ENCODE results near the gene CDK2AP2.
"Not testable (repeated sequence)": the region's sequence is repeated elsewhere in the genome, so short reads cannot be mapped to it uniquely, and the experiment has no call there.

CDK2AP2 gene

GRCh38 chr11:67468056-67468455 is 39.9 kb downstream of the CDK2AP2 start:
- no peak for ATAC-seq
- TF ChIP-seq ESRRG (CRISPR knock-in tag; IDR thresholded peaks at IDR 0.05) (no peak), GLIS3 (CRISPR knock-in tag; IDR thresholded peaks at IDR 0.05) (no peak), ZFP30 (CRISPR knock-in tag; IDR thresholded peaks at IDR 0.05) (no peak), ZC3H10 (CRISPR knock-in tag; IDR thresholded peaks at IDR 0.05) (no peak), PPARA (CRISPR knock-in tag; IDR thresholded peaks at IDR 0.05; ENCODE audit: borderline replicate concordance) (no peak), PATZ1 (CRISPR knock-in tag; IDR thresholded peaks at IDR 0.05; ENCODE audit: borderline replicate concordance) (no peak), SNAI2 (CRISPR knock-in tag; IDR thresholded peaks at IDR 0.05) (no peak), CREB5 (CRISPR knock-in tag; IDR thresholded peaks at IDR 0.05; ENCODE audit: low read depth) (no peak), CSDC2 (CRISPR knock-in tag; IDR thresholded peaks at IDR 0.05) (no peak), ZFP3 (CRISPR knock-in tag; IDR thresholded peaks at IDR 0.05) (no peak), BACH2 (CRISPR knock-in tag; IDR thresholded peaks at IDR 0.05; ENCODE audit: borderline replicate concordance) (no peak), ZNF565 (CRISPR knock-in tag; conservative IDR thresholded peaks at IDR 0.05; ENCODE audit: low read depth) (no peak), TOX (CRISPR knock-in tag; IDR thresholded peaks at IDR 0.05; ENCODE audit: borderline replicate concordance) (no peak), RARB (CRISPR knock-in tag; IDR thresholded peaks at IDR 0.05) (no peak)
- TF ChIP-seq, protein P1, sequence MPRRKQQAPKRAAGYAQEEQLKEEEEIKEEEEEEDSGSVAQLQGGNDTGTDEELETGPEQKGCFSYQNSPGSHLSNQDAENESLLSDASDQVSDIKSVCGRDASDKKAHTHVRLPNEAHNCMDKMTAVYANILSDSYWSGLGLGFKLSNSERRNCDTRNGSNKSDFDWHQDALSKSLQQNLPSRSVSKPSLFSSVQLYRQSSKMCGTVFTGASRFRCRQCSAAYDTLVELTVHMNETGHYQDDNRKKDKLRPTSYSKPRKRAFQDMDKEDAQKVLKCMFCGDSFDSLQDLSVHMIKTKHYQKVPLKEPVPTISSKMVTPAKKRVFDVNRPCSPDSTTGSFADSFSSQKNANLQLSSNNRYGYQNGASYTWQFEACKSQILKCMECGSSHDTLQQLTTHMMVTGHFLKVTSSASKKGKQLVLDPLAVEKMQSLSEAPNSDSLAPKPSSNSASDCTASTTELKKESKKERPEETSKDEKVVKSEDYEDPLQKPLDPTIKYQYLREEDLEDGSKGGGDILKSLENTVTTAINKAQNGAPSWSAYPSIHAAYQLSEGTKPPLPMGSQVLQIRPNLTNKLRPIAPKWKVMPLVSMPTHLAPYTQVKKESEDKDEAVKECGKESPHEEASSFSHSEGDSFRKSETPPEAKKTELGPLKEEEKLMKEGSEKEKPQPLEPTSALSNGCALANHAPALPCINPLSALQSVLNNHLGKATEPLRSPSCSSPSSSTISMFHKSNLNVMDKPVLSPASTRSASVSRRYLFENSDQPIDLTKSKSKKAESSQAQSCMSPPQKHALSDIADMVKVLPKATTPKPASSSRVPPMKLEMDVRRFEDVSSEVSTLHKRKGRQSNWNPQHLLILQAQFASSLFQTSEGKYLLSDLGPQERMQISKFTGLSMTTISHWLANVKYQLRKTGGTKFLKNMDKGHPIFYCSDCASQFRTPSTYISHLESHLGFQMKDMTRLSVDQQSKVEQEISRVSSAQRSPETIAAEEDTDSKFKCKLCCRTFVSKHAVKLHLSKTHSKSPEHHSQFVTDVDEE (CRISPR knock-in tag; IDR thresholded peaks at IDR 0.05) = no peak
- TF ChIP-seq, protein P2, sequence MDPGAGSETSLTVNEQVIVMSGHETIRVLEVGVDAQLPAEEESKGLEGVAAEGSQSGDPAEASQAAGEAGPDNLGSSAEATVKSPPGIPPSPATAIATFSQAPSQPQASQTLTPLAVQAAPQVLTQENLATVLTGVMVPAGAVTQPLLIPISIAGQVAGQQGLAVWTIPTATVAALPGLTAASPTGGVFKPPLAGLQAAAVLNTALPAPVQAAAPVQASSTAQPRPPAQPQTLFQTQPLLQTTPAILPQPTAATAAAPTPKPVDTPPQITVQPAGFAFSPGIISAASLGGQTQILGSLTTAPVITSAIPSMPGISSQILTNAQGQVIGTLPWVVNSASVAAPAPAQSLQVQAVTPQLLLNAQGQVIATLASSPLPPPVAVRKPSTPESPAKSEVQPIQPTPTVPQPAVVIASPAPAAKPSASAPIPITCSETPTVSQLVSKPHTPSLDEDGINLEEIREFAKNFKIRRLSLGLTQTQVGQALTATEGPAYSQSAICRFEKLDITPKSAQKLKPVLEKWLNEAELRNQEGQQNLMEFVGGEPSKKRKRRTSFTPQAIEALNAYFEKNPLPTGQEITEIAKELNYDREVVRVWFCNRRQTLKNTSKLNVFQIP (CRISPR knock-in tag; IDR thresholded peaks at IDR 0.05; ENCODE audit: borderline replicate concordance, low read depth) = no peak
- TF ChIP-seq, protein P3, sequence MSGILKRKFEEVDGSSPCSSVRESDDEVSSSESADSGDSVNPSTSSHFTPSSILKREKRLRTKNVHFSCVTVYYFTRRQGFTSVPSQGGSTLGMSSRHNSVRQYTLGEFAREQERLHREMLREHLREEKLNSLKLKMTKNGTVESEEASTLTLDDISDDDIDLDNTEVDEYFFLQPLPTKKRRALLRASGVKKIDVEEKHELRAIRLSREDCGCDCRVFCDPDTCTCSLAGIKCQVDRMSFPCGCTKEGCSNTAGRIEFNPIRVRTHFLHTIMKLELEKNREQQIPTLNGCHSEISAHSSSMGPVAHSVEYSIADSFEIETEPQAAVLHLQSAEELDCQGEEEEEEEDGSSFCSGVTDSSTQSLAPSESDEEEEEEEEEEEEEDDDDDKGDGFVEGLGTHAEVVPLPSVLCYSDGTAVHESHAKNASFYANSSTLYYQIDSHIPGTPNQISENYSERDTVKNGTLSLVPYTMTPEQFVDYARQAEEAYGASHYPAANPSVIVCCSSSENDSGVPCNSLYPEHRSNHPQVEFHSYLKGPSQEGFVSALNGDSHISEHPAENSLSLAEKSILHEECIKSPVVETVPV (CRISPR knock-in tag; IDR thresholded peaks at IDR 0.05) = no peak

DNA sequence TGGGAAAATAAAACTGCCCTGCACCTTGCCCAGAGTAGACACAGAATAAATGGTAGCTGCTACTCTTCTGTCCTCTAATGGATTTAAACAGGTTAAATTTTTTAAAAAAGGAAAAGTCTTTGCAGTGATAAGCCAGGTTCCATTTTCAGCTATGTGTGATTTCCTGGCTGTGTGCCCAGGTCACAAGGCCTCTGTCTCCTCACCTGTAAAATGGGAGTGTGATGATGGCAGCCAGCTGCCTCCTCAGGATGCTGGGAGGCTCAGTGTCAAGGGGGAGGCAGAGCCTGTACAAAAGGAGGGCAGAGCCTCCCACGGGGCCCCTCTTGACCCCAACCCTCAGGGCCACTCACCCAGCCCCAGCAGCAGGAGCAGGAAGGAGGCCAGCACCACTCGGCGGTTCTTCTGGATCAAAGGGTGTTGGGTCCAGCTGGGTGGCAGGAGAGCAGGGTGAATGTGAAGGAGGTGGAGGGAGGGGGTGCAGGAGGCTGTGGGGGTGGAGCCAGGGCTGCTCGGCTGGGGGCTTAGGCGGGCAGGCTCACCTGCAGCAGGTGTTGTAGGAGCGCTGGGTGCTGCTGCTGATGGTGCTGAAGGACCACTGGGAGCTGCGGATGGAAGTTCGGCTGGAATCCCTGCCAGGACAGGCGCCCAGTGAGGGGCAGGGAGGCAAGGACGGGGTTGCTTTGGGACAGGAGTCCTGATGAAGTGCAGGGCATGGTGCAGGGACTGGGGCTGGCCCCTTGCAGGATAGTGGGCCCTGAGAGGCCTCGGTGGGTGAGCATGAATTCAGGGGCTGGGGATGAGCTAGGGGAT is 40.8 kb downstream of the CDK2AP2 start:
- no peak for TF ChIP-seq ISL1 (CRISPR knock-in tag; IDR thresholded peaks at IDR 0.05)
- no peak for ATAC-seq

DNA sequence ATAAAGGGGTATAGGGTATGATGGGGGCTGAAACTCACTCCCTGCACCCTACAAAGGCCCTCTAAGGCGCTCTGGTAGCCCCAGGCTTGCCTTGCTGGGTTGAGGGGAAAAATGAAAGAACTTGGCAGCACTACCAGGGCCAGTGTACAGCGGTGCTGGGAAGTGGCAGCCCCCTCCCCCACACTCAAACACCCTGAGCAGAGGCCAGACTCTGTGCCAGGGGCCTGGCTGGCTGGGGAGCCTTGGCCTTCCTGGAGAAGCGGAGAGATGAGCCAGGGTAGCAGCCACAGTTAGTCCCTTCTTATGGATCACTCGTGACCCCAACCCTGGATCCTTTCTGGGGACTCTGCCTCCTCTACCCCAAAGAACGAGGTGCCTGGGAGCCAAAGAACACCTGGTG is 41.6 kb downstream of the CDK2AP2 start:
- TF ChIP-seq TOX (CRISPR knock-in tag; IDR thresholded peaks at IDR 0.05; ENCODE audit: borderline replicate concordance) (no peak), CREB5 (CRISPR knock-in tag; IDR thresholded peaks at IDR 0.05; ENCODE audit: low read depth) (no peak), ISL1 (CRISPR knock-in tag; IDR thresholded peaks at IDR 0.05) (no peak), PPARA (CRISPR knock-in tag; IDR thresholded peaks at IDR 0.05; ENCODE audit: borderline replicate concordance) (no peak), ZNF565 (CRISPR knock-in tag; conservative IDR thresholded peaks at IDR 0.05; ENCODE audit: low read depth) (no peak), CSDC2 (CRISPR knock-in tag; IDR thresholded peaks at IDR 0.05) (no peak), ZC3H10 (CRISPR knock-in tag; IDR thresholded peaks at IDR 0.05) (no peak), ZNF8 (CRISPR knock-in tag; IDR thresholded peaks at IDR 0.05) (no peak), ZFP30 (CRISPR knock-in tag; IDR thresholded peaks at IDR 0.05) (no peak)
- TF ChIP-seq, protein P3 (CRISPR knock-in tag; IDR thresholded peaks at IDR 0.05) = no peak
- no peak for ATAC-seq

- ATAC-seq = not testable (repeated sequence)
These were observed 42.4 kb downstream of the CDK2AP2 start for GRCh38 chr11:67465530-67465929.

Data from SK-N-SH treated with all-trans-retinoic acid at 6 μM for 48 hours (cell line).